ENCODE data around the gene SCRN3. TPM values are rescaled to one million over a fixed set of nuclear protein-coding genes. Genes with fewer than 3 reads are reported as not detected.
"Not testable (repeated sequence)": the region's sequence is repeated elsewhere in the genome, so short reads cannot be mapped to it uniquely, and the experiment has no call there.

The SCRN3 gene
- polyA plus RNA-seq, 3 donors, result 6.5 to 11.2 (median 7.2) TPM

DNA sequence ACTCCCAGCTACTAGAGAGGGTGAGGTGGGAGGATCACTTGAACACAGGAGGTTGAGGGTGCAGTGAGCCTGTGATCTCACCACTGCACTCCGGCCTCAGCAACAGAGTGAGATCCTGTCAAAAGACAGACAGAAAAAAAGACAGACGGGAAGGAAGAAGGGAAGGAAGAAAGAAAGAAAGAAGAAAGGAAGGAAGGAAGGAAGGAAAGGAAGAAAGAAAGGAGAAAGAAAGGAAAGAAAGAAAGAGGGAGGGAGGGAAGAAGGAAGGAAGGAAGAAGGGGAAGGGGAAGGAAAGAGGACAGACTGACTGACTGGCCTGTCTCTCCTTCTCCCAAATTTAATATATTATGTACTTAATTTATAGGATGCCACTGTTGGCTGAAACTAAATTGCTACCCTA lies 39.2 kb upstream of the SCRN3 start:
- no peak for DNase-seq
- Histone ChIP-seq H3K4me1 (ENCODE audit: control insufficient read depth in 1 of 2, insufficient read depth in 2 of 2, low read length in 2 of 2) (no peaks in the 10 kb centered on the region), H3K4me3 (replicated peaks in 1 of 3; ENCODE audit: low read depth in 2 of 3, low read length in 3 of 3) (no peak overlapping the region), H3K9me3 (replicated peaks in 1 of 2; ENCODE audit: control insufficient read depth in 1 of 2, insufficient read depth in 1 of 2, low read length in 2 of 2) (no peaks in the 10 kb centered on the region), H3K79me2 (ENCODE audit: insufficient read depth, low read length) (no peaks in the 10 kb centered on the region), H3K27ac (ENCODE audit: low read depth in 1 of 2, low read length in 2 of 2) (no peak overlapping the region), H3K36me3 (replicated peaks in 1 of 2; ENCODE audit: control insufficient read depth in 1 of 2, insufficient read depth in 2 of 2, low read length in 2 of 2) (peaks cover 19 to 47% of the 10 kb centered on the region in 2 donors), H4K20me1 (ENCODE audit: insufficient read depth, low read length) (peaks cover 37% of the 10 kb centered on the region), H3K4me2 (replicated peaks; ENCODE audit: extremely low read depth, low read length, poor library complexity, severe bottlenecking) (no peak overlapping the region), H3K9ac (ENCODE audit: insufficient read depth, low read length, poor library complexity, severe bottlenecking) (no peak overlapping the region), H3K27me3 (ENCODE audit: control insufficient read depth in 2 of 2, insufficient read depth in 2 of 2, low read length in 2 of 2) (no peaks in the 10 kb centered on the region), H2AFZ (ENCODE audit: insufficient read depth, low read depth, low read length, poor library complexity, severe bottlenecking) (no peak overlapping the region)
- TF ChIP-seq, protein P1, sequence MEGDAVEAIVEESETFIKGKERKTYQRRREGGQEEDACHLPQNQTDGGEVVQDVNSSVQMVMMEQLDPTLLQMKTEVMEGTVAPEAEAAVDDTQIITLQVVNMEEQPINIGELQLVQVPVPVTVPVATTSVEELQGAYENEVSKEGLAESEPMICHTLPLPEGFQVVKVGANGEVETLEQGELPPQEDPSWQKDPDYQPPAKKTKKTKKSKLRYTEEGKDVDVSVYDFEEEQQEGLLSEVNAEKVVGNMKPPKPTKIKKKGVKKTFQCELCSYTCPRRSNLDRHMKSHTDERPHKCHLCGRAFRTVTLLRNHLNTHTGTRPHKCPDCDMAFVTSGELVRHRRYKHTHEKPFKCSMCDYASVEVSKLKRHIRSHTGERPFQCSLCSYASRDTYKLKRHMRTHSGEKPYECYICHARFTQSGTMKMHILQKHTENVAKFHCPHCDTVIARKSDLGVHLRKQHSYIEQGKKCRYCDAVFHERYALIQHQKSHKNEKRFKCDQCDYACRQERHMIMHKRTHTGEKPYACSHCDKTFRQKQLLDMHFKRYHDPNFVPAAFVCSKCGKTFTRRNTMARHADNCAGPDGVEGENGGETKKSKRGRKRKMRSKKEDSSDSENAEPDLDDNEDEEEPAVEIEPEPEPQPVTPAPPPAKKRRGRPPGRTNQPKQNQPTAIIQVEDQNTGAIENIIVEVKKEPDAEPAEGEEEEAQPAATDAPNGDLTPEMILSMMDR (IDR thresholded peaks at IDR 0.05), result no peak
- intact Hi-C loops (cut with micrococcal nuclease), result no loop called here
- Mint-ChIP-seq H3K4me1 (no peaks in the 10 kb centered on the region), H3K27me3 (ENCODE audit: low read depth in 3 of 3) (no peaks in the 10 kb centered on the region), H3K9me3 (peaks cover 0 to 3% (median 0%) of the 10 kb centered on the region in 7 donors), H3K4me3 (no peak overlapping the region), H3K27ac (peak overlapping the region in 2 of 7 donors; percentile 2 to 9), H3K36me3 (peaks cover 37 to 50% of the 10 kb centered on the region in 2 donors)
- 86% methylated on average over 1 of the region's 2 CpGs for WGBS (ENCODE audit: insufficient coverage)

DNA sequence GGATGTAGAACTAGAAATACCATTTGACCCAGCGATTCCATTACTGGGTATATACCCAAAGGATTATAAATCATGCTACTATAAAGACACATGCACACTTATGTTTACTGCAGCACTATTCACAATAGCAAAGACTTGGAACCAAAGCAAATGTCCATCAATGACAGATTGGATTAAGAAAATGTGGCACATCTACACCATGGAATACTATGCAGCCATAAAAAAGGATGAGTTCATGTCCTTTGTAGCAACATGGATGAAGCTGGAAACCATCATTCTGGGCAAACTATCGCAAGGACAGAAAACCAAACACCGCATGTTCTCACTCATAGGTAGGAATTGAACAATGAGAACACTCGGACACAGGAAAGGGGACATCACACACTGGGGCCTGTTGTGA lies 35.9 kb upstream of the SCRN3 start:
- H3K4me1 Mint-ChIP-seq; H3K4me3 ChIP-seq (replicated peaks in 1 of 3; ENCODE audit: low read depth in 2 of 3, low read length in 3 of 3); H3K9ac ChIP-seq (ENCODE audit: insufficient read depth, low read length, poor library complexity, severe bottlenecking); intact Hi-C loops (cut with micrococcal nuclease); DNase-seq; H3K27ac Mint-ChIP-seq; H3K79me2 ChIP-seq (ENCODE audit: insufficient read depth, low read length); H3K4me3 Mint-ChIP-seq; H3K27ac ChIP-seq (ENCODE audit: low read depth in 1 of 2, low read length in 2 of 2); H3K4me2 ChIP-seq (replicated peaks; ENCODE audit: extremely low read depth, low read length, poor library complexity, severe bottlenecking); H3K27me3 Mint-ChIP-seq (ENCODE audit: low read depth in 3 of 3); H3K4me1 ChIP-seq (ENCODE audit: control insufficient read depth in 1 of 2, insufficient read depth in 2 of 2, low read length in 2 of 2); H2AFZ ChIP-seq (ENCODE audit: insufficient read depth, low read depth, low read length, poor library complexity, severe bottlenecking); H3K27me3 ChIP-seq (ENCODE audit: control insufficient read depth in 2 of 2, insufficient read depth in 2 of 2, low read length in 2 of 2): not testable (repeated sequence)
- WGBS (ENCODE audit: insufficient coverage), result 100% methylated on average over 2 of the region's 4 CpGs
- H3K9me3 Mint-ChIP-seq, result peaks cover 0 to 16% (median 11%) of the 10 kb centered on the region in 7 donors
- Histone ChIP-seq H4K20me1 (ENCODE audit: insufficient read depth, low read length) (peaks cover 27% of the 10 kb centered on the region), H3K9me3 (replicated peaks in 1 of 2; ENCODE audit: control insufficient read depth in 1 of 2, insufficient read depth in 1 of 2, low read length in 2 of 2) (peaks cover 6 to 10% of the 10 kb centered on the region in 2 donors), H3K36me3 (replicated peaks in 1 of 2; ENCODE audit: control insufficient read depth in 1 of 2, insufficient read depth in 2 of 2, low read length in 2 of 2) (peaks cover 26 to 49% of the 10 kb centered on the region in 2 donors)
- H3K36me3 Mint-ChIP-seq, result peaks cover 49 to 63% of the 10 kb centered on the region in 2 donors

Measured in CD14-positive monocyte (primary cell).